ENCODE results near the gene UNC13B. TPM values are rescaled to one million over a fixed set of nuclear protein-coding genes. Genes with fewer than 3 reads are reported as not detected.

UNC13B gene
- total RNA-seq, 1 experiment from 2014 or later, result 9.8 TPM

- POLR2A ChIA-PET (ENCODE audit: unreplicated experiment), result no interaction called here
- intact Hi-C loops (cut with micrococcal nuclease), result no loop called here
Observed at GRCh38 chr9:35220659-35221338, 59.0 kb downstream of the UNC13B start.

GRCh38 chr9:35225677-35226076 is 63.9 kb downstream of the UNC13B start:
- Histone ChIP-seq H3K79me2 (ENCODE audit: low read length) (no peaks in the 10 kb centered on the region), H3K4me1 (ENCODE audit: insufficient read depth, low read length) (peaks cover 12% of the 10 kb centered on the region; the same call in 1 of the 2 replicates), H3K4me3 (ENCODE audit: low read length) (no peak overlapping the region), H3K27me3 (ENCODE audit: low read length) (no peaks in the 10 kb centered on the region), H2AFZ (ENCODE audit: low read length) (no peak overlapping the region), H3K9me2 (replicated peaks; ENCODE audit: low read length) (no peaks in the 10 kb centered on the region), H3K4me2 (ENCODE audit: low read length) (no peak overlapping the region), H3K9ac (ENCODE audit: low read length) (no peak overlapping the region), H3K36me3 (ENCODE audit: low read depth, low read length) (no peaks in the 10 kb centered on the region), H4K20me1 (ENCODE audit: low read length) (no peaks in the 10 kb centered on the region), H3K27ac (ENCODE audit: low read length) (no peak overlapping the region), H3K9me3 (ENCODE audit: low read length) (no peaks in the 10 kb centered on the region), H3F3A (ENCODE audit: low read length, unreplicated experiment) (no peaks in the 10 kb centered on the region)
- DNase-seq, result no peak
- no TSS peak for BruUV-seq (replicated peaks)
- intact Hi-C loops (cut with micrococcal nuclease), result no loop called here
- no peak for TF ChIP-seq CTCF (conservative IDR thresholded peaks at IDR 0.05; ENCODE audit: low read depth, low read length)
- TF ChIP-seq EZH2 (IDR thresholded peaks at IDR 0.05; ENCODE audit: low read length, unreplicated experiment), result no peak
- no peak for TF ChIP-seq EZH2phosphoT487 (IDR thresholded peaks at IDR 0.05; ENCODE audit: borderline replicate concordance, low read length)
- ATAC-seq, result no peak
- ChIA-PET POLR2A (ENCODE audit: unreplicated experiment) (no interaction called here), CTCF (no interaction called here)

More at GRCh38 chr9:35220659-35221338, 59.0 kb downstream of the UNC13B start:
- CTCF ChIA-PET, result no interaction called here
- no peak overlapping the region for H3K4me2 ChIP-seq (ENCODE audit: low read length)
- no peak for DNase-seq
- TF ChIP-seq CTCF (conservative IDR thresholded peaks at IDR 0.05; ENCODE audit: low read depth, low read length) (no peak), EZH2phosphoT487 (IDR thresholded peaks at IDR 0.05; ENCODE audit: borderline replicate concordance, low read length) (no peak), EZH2 (IDR thresholded peaks at IDR 0.05; ENCODE audit: low read length, unreplicated experiment) (no peak)
- H3K36me3 ChIP-seq (ENCODE audit: low read depth, low read length), result no peaks in the 10 kb centered on the region
- no peaks in the 10 kb centered on the region for H3F3A ChIP-seq (ENCODE audit: low read length, unreplicated experiment)
- H3K4me1 ChIP-seq (ENCODE audit: insufficient read depth, low read length), result no peaks in the 10 kb centered on the region
- ATAC-seq, result no peak
- no TSS peak for BruUV-seq (replicated peaks)
- no peaks in the 10 kb centered on the region for H3K79me2 ChIP-seq (ENCODE audit: low read length)
- H3K27ac ChIP-seq (ENCODE audit: low read length), result no peak overlapping the region
- no peaks in the 10 kb centered on the region for H3K9me2 ChIP-seq (replicated peaks; ENCODE audit: low read length)
- H3K9me3 ChIP-seq (ENCODE audit: low read length), result no peaks in the 10 kb centered on the region
- no peak overlapping the region for H3K9ac ChIP-seq (ENCODE audit: low read length)
- no peaks in the 10 kb centered on the region for H3K27me3 ChIP-seq (ENCODE audit: low read length)
- no peak overlapping the region for H2AFZ ChIP-seq (ENCODE audit: low read length)
- no peak overlapping the region for H3K4me3 ChIP-seq (ENCODE audit: low read length)
- H4K20me1 ChIP-seq (ENCODE audit: low read length), result no peaks in the 10 kb centered on the region

- no peak overlapping the region for H2AFZ ChIP-seq (ENCODE audit: low read length)
- intact Hi-C loops (cut with micrococcal nuclease), result no loop called here
- no peaks in the 10 kb centered on the region for H3K9me3 ChIP-seq (ENCODE audit: low read length)
- H3K4me3 ChIP-seq (ENCODE audit: low read length), result no peak overlapping the region
- H3F3A ChIP-seq (ENCODE audit: low read length, unreplicated experiment), result no peaks in the 10 kb centered on the region
- TF ChIP-seq EZH2phosphoT487 (IDR thresholded peaks at IDR 0.05; ENCODE audit: borderline replicate concordance, low read length) (no peak), CTCF (conservative IDR thresholded peaks at IDR 0.05; ENCODE audit: low read depth, low read length) (no peak), EZH2 (IDR thresholded peaks at IDR 0.05; ENCODE audit: low read length, unreplicated experiment) (no peak)
- H3K79me2 ChIP-seq (ENCODE audit: low read length), result no peaks in the 10 kb centered on the region
- H3K27ac ChIP-seq (ENCODE audit: low read length), result no peak overlapping the region
- ChIA-PET CTCF (no interaction called here), POLR2A (ENCODE audit: unreplicated experiment) (no interaction called here)
- ATAC-seq (no peak), DNase-seq (no peak)
- BruUV-seq (replicated peaks), result no TSS peak
- H4K20me1 ChIP-seq (ENCODE audit: low read length), result no peaks in the 10 kb centered on the region
- no peak overlapping the region for H3K9ac ChIP-seq (ENCODE audit: low read length)
- H3K4me1 ChIP-seq (ENCODE audit: insufficient read depth, low read length), result peaks cover 12% of the 10 kb centered on the region; the same call in 1 of the 2 replicates
- H3K4me2 ChIP-seq (ENCODE audit: low read length), result no peak overlapping the region
- H3K36me3 ChIP-seq (ENCODE audit: low read depth, low read length), result no peaks in the 10 kb centered on the region
- H3K9me2 ChIP-seq (replicated peaks; ENCODE audit: low read length), result no peaks in the 10 kb centered on the region
- H3K27me3 ChIP-seq (ENCODE audit: low read length), result no peaks in the 10 kb centered on the region
Observed at GRCh38 chr9:35226651-35227050, 64.8 kb downstream of the UNC13B start.
